SH-SY5Y (cell line): ENCODE data around the gene ICE2.

Experiments used
- GATA2 ChIP-seq: IDR thresholded peaks from 2 replicates; pipeline ENCODE4 v1.6.1; 2011; ENCODE audit warnings: mild to moderate bottlenecking, low read depth, low read length
- GATA3 ChIP-seq: IDR thresholded peaks from 2 replicates; pipeline ENCODE4 v1.6.1; 2011; ENCODE audit warnings: low read depth, mild to moderate bottlenecking, low read length, moderate library complexity

- TF ChIP-seq GATA2 (no peak), GATA3 (no peak)
Observed at GRCh38 chr15:60405399-60405798, 73.5 kb downstream of the ICE2 start.
